Measurements from ENCODE around the gene SPRR1A. TPM values are rescaled to one million over a fixed set of nuclear protein-coding genes. Genes with fewer than 3 reads are reported as not detected.

The SPRR1A gene
- total and polyA plus RNA-seq, 8 donors: not detected

DNA sequence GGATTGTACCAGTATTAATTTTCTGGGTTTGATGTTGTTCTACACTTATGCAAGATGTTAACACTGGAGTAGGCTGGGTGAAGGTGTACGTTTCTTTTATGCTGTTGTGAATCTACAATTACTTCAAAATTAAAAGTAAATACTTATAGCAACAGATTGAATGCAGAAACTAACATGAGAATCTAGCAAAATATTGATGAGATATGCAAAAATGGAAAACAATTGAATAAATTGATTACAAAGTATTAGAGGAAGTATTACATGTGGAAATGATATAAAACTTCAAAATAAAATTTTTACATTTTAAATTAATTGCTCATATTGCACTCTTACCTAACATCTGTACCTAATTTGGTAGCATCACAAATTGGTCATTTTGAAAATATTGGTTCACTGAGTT is 12.0 kb downstream of the SPRR1A start:
- no peaks in the 10 kb centered on the region for H3K4me1 ChIP-seq
- peaks cover 0 to 4% of the 10 kb centered on the region in 2 donors for H3K9me3 ChIP-seq
- TF ChIP-seq CTCF (IDR thresholded peaks at IDR 0.05): no peak
- no peak overlapping the region for H3K4me3 ChIP-seq
- H3K36me3 ChIP-seq: no peaks in the 10 kb centered on the region
- no peak overlapping the region for H3K27ac ChIP-seq
- H3K27me3 ChIP-seq: no peaks in the 10 kb centered on the region
- ATAC-seq (no peak), DNase-seq (no peak)
- intact Hi-C loops (cut with DNase I): no loop called here

DNA sequence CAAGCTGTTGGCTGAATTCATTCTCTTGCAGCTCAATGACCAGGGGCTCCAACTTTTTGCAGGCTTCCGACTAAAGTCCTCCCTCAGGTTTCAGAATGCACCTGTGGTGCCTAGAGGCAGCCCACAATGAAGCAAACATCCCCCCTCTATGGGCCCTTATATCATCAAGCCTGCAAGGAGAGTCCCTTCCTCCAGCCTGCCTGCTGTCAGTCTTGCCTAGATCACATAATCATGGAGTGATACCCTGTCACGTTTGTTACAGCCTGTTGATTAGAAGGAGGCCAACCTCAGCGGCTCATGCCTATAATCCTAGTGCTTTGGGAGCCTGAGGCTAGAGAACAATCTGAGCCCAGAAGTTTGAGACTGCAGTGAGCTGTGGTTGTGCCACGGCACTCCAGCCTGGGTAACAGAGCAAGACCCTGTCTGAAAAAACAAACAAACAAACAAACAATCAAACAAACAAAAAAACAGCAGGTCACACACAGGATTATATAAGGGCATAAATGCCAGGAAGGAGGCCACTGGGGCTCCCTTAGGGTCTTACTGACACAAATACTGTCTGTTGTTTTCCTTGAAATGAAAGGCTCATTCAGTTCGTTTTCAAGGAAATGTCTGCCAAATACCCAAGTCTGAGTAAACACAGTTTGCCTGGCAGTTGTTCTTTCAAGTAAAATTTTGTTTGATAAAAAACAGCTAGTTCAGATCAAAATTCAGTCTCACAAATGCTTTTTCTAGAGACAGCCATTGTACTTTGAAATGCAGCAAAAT is 12.9 kb downstream of the SPRR1A start:
- Histone ChIP-seq H3K27ac (no peak overlapping the region), H3K9me3 (peaks cover 0 to 4% of the 10 kb centered on the region in 2 donors), H3K4me1 (no peaks in the 10 kb centered on the region), H3K27me3 (no peaks in the 10 kb centered on the region), H3K4me3 (no peak overlapping the region), H3K36me3 (no peaks in the 10 kb centered on the region)
- TF ChIP-seq CTCF (IDR thresholded peaks at IDR 0.05): no peak
- peak in 1 of 4 donors; percentile 7 for DNase-seq
- ATAC-seq: no peak
- intact Hi-C loops (cut with DNase I): no loop called here

DNA sequence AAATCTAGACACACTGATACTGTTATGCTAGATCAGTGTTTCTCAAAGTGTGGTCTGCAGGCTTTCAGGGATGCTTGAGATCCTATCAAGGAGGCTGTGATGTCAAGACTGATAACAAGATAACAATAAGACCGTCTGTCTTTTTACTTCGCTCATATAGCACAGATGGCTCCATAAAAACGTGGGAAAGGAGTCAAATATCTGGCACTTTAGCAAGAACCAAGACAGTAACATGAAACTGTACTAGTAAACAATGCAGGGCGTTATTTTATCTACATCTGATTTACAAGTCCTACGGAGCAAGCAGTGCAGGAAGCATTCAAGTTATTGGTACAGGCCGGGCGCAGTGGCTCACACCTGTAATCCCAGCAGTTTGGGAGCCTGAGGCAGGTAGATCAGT is 14.0 kb downstream of the SPRR1A start:
- Histone ChIP-seq H3K9me3 (peaks cover 0 to 4% of the 10 kb centered on the region in 2 donors), H3K4me3 (no peak overlapping the region), H3K27ac (no peak overlapping the region), H3K4me1 (no peaks in the 10 kb centered on the region), H3K27me3 (no peaks in the 10 kb centered on the region), H3K36me3 (no peaks in the 10 kb centered on the region)
- intact Hi-C loops (cut with DNase I): no loop called here
- no peak for ATAC-seq
- DNase-seq: no peak
- TF ChIP-seq CTCF (IDR thresholded peaks at IDR 0.05): no peak

GRCh38 chr1:152998476-152998875 is 14.6 kb downstream of the SPRR1A start:
- H3K4me3 ChIP-seq: no peak overlapping the region
- H3K4me1 ChIP-seq: no peaks in the 10 kb centered on the region
- TF ChIP-seq CTCF (IDR thresholded peaks at IDR 0.05): no peak
- H3K27me3 ChIP-seq: no peaks in the 10 kb centered on the region
- DNase-seq: no peak
- ATAC-seq: no peak
- peaks cover 0 to 4% of the 10 kb centered on the region in 2 donors for H3K9me3 ChIP-seq
- H3K36me3 ChIP-seq: no peaks in the 10 kb centered on the region
- no peak overlapping the region for H3K27ac ChIP-seq
- intact Hi-C loops (cut with DNase I): no loop called here

- no peaks in the 10 kb centered on the region for H3K27me3 ChIP-seq
- peak in 1 of 4 donors; percentile 8 for DNase-seq
- TF ChIP-seq CTCF (IDR thresholded peaks at IDR 0.05): no peak
- no peak for ATAC-seq
- H3K4me1 ChIP-seq: no peaks in the 10 kb centered on the region
- H3K9me3 ChIP-seq: peaks cover 0 to under 1% of the 10 kb centered on the region in 2 donors
- intact Hi-C loops (cut with DNase I): no loop called here
- no peak overlapping the region for H3K4me3 ChIP-seq
- no peaks in the 10 kb centered on the region for H3K36me3 ChIP-seq
- no peak overlapping the region for H3K27ac ChIP-seq
Observed at GRCh38 chr1:152999818-153000217, 15.9 kb downstream of the SPRR1A start.

Measured in left lung (tissue), 10 donors.